H1 (cell line): ENCODE results near the gene PAIP1. TPM values are rescaled to one million over a fixed set of nuclear protein-coding genes. Genes with fewer than 3 reads are reported as not detected.

ENCODE experiments used
- CTCF ChIA-PET: fragments of 300-600 bp; sonication (Branson Sonifier 250); formaldehyde crosslinking; loops from one replicate; lab custom pipeline; 2021; ENCODE audit not compliant: partially characterized antibody; lab: Charles Lee
- POLR2A ChIA-PET: fragments of 300-600 bp; sonication (Branson Sonifier 250); formaldehyde crosslinking; loops from one replicate; lab custom pipeline; 2021; ENCODE audit warnings: inconsistent platforms; ENCODE audit not compliant: partially characterized antibody; lab: Charles Lee
- DNase-seq, 2 experiments: peaks; one replicate each; pipeline versions ENCODE4 v3.0.0 to v3.0.0-alpha.2; 2010 to 2022; ENCODE audit warnings: low spot score in 2 of 2, low read depth in 1 of 2, mixed read lengths in 1 of 2
- FAIRE-seq: peaks from 2 replicates; lab custom pipeline; 2011; peaks lifted over from hg19 to GRCh38; lab: Jason Lieb, UNC
- H2AFZ ChIP-seq: 2 replicates; pipeline ENCODE4 v1.8.1; 2012; ENCODE audit warnings: low read length, inconsistent platforms
- H2AK5ac ChIP-seq: 2 replicates; pipeline ENCODE4 v1.6.1; 2013; ENCODE audit warnings: low read depth, low read length
- H2BK120ac ChIP-seq: replicated peaks from 2 replicates; pipeline ENCODE3; 2013; ENCODE audit warnings: low read depth, low read length, inconsistent platforms
- H2BK12ac ChIP-seq: 2 replicates; pipeline ENCODE4 v1.6.1; 2013; ENCODE audit warnings: low read depth, low read length
- H2BK15ac ChIP-seq: 2 replicates; pipeline ENCODE4 v1.6.1; 2013; ENCODE audit warnings: low read length
- H2BK20ac ChIP-seq: 2 replicates; pipeline ENCODE4 v1.6.1; 2013; ENCODE audit warnings: low read length
- H2BK5ac ChIP-seq: 2 replicates; pipeline ENCODE4 v1.6.1; 2013; ENCODE audit warnings: low read depth, low read length
- H3K14ac ChIP-seq: 2 replicates; pipeline ENCODE4 v1.6.1; 2013; ENCODE audit warnings: inconsistent platforms; ENCODE audit not compliant: insufficient read length
- H3K18ac ChIP-seq: 2 replicates; pipeline ENCODE4 v1.6.1; 2013; ENCODE audit warnings: low read length; ENCODE audit errors: extremely low read depth
- H3K23ac ChIP-seq: 2 replicates; pipeline ENCODE4 v1.6.1; 2013; ENCODE audit warnings: inconsistent platforms; ENCODE audit not compliant: insufficient read length
- H3K23me2 ChIP-seq: 2 replicates; pipeline ENCODE4 v1.6.1; 2013; ENCODE audit warnings: low read depth, low read length
- H3K27ac ChIP-seq: 2 replicates; pipeline ENCODE4 v1.6.1; 2011; ENCODE audit warnings: low read depth, low read length, inconsistent platforms
- H3K27me3 ChIP-seq, 4 experiments: replicated peaks in 1 of 4; 1 replicate in 1 of 4; 2 replicates in 3 of 4; pipeline versions ENCODE4 v1.6.1 to v1.8.1; 2011 to 2013; ENCODE audit warnings: low read length in 3 of 4, mild to moderate bottlenecking in 3 of 4, inconsistent platforms in 2 of 4, mixed read lengths in 2 of 4, moderate library complexity in 1 of 4; ENCODE audit not compliant: control insufficient read depth in 3 of 4, insufficient read depth in 3 of 4; ENCODE audit errors: extremely low read depth in 1 of 4
- H3K36me3 ChIP-seq, 4 experiments: 2 replicates each; pipeline versions ENCODE4 v1.6.1 to v1.8.1; 2011 to 2013; ENCODE audit warnings: mild to moderate bottlenecking in 4 of 4, low read length in 3 of 4, moderate library complexity in 2 of 4, control low read depth in 1 of 4, inconsistent platforms in 1 of 4; ENCODE audit not compliant: insufficient read depth in 4 of 4, control insufficient read depth in 2 of 4
- H3K4ac ChIP-seq: replicated peaks from 2 replicates; pipeline ENCODE3; 2013; ENCODE audit warnings: low read length, low read depth, mixed read lengths, inconsistent platforms; ENCODE audit not compliant: insufficient read length
- H3K4me1 ChIP-seq, 4 experiments: replicated peaks in 1 of 4; 1 replicate in 1 of 4; 2 replicates in 3 of 4; pipeline versions ENCODE4 v1.6.1 to v1.8.1; 2011 to 2013; ENCODE audit warnings: low read length in 3 of 4, inconsistent platforms in 2 of 4, mixed read lengths in 1 of 4; ENCODE audit not compliant: insufficient read depth in 4 of 4, control insufficient read depth in 3 of 4
- H3K4me2 ChIP-seq, 2 experiments: 2 replicates each; pipeline versions ENCODE4 v1.6.1 to v1.8.1; 2011 to 2013; ENCODE audit warnings: low read depth in 2 of 2, low read length in 2 of 2, control low read depth in 1 of 2, inconsistent platforms in 1 of 2, mild to moderate bottlenecking in 1 of 2; ENCODE audit not compliant: insufficient read depth in 1 of 2
- H3K4me3 ChIP-seq, 4 experiments: fragments of 200-600, 300-600 bp in 1 of 4; sonication (generic), shearing (Covaris generic), sonication (Bioruptor Twin) in 1 of 4; 2 replicates each; pipeline versions ENCODE4 v1.5.1 to v1.8.1; 2011 to 2016; ENCODE audit warnings: low read length in 4 of 4, low read depth in 3 of 4, control low read depth in 2 of 4, inconsistent platforms in 2 of 4, mild to moderate bottlenecking in 2 of 4, mixed read lengths in 1 of 4, moderate library complexity in 1 of 4; ENCODE audit not compliant: insufficient read depth in 2 of 4; ENCODE audit errors: extremely low read depth in 1 of 4
- H3K56ac ChIP-seq: replicated peaks from 2 replicates; pipeline ENCODE3; 2013; ENCODE audit warnings: low read depth, mild to moderate bottlenecking, mixed read lengths, low read length, inconsistent platforms; ENCODE audit not compliant: insufficient read length
- H3K79me1 ChIP-seq: 2 replicates; pipeline ENCODE4 v1.6.1; 2013; ENCODE audit warnings: low read depth, low read length, control low read depth
- H3K79me2 ChIP-seq, 2 experiments: 2 replicates each; pipeline versions ENCODE4 v1.6.1 to v1.8.1; 2012 to 2013; ENCODE audit warnings: low read length in 2 of 2, mild to moderate bottlenecking in 2 of 2, inconsistent platforms in 1 of 2; ENCODE audit not compliant: insufficient read depth in 2 of 2, control insufficient read depth in 1 of 2
- H3K9ac ChIP-seq, 4 experiments: replicated peaks in 1 of 4; 1 replicate in 1 of 4; 2 replicates in 3 of 4; pipeline versions ENCODE4 v1.6.1 to v1.8.1; 2011 to 2013; ENCODE audit warnings: low read depth in 3 of 4, low read length in 3 of 4, control low read depth in 2 of 4, mild to moderate bottlenecking in 2 of 4, moderate library complexity in 2 of 4, inconsistent platforms in 1 of 4; ENCODE audit errors: extremely low read depth in 1 of 4
- H3K9me3 ChIP-seq, 2 experiments: 2 replicates each; pipeline versions ENCODE4 v1.6.1 to v1.8.1; 2012 to 2013; ENCODE audit warnings: mild to moderate bottlenecking in 2 of 2, moderate library complexity in 2 of 2, control low read depth in 1 of 2, inconsistent platforms in 1 of 2, low read depth in 1 of 2, low read length in 1 of 2, mixed read lengths in 1 of 2; ENCODE audit not compliant: insufficient read depth in 2 of 2
- H4K20me1 ChIP-seq, 2 experiments: replicated peaks in 1 of 2; 2 replicates each; pipeline versions ENCODE3 to v1.8.1; 2011 to 2013; ENCODE audit warnings: inconsistent platforms in 2 of 2, low read length in 2 of 2, mild to moderate bottlenecking in 1 of 2; ENCODE audit not compliant: insufficient read depth in 2 of 2, control insufficient read depth in 1 of 2
- H4K5ac ChIP-seq: 2 replicates; pipeline ENCODE4 v1.6.1; 2013; ENCODE audit warnings: low read length, low read depth, mixed read lengths, inconsistent platforms; ENCODE audit not compliant: insufficient read length
- H4K8ac ChIP-seq: 2 replicates; pipeline ENCODE4 v1.8.0; 2013; ENCODE audit warnings: mild to moderate bottlenecking, moderate library complexity, low read length, inconsistent platforms; ENCODE audit not compliant: insufficient read depth; ENCODE audit errors: extremely low read depth
- H4K91ac ChIP-seq: replicated peaks from 2 replicates; pipeline ENCODE3; 2013; ENCODE audit warnings: low read length, mixed read lengths, inconsistent platforms; ENCODE audit not compliant: insufficient read length
- BCL11A ChIP-seq, 2 experiments: IDR thresholded peaks; one replicate each; pipeline ENCODE4 v1.6.1; 2011; ENCODE audit warnings: low read depth in 2 of 2, low read length in 2 of 2, mild to moderate bottlenecking in 2 of 2
- CEBPB ChIP-seq: IDR thresholded peaks from 2 replicates; pipeline ENCODE4 v1.6.1; 2012; ENCODE audit warnings: low read depth, low read length
- WGBS, 2 experiments: shearing (Covaris generic) in 1 of 2; methylation state at CpG; one replicate each; pipeline versions ENCODE4 v1.1.6 to v1.1.7; 2013 to 2015; ENCODE audit warnings: low lambda C conversion rate in 2 of 2, mixed read lengths in 2 of 2, inconsistent platforms in 1 of 2, low coverage in 1 of 2, missing lambda C conversion rate in 1 of 2; ENCODE audit not compliant: insufficient replicate concordance in 2 of 2, insufficient coverage in 1 of 2, insufficient read length in 1 of 2; ENCODE audit errors: extremely low coverage in 1 of 2, missing lambda C conversion rate in 1 of 2; 5-methylcytosine and 5-hydroxymethylcytosine counted together
- polyA plus RNA-seq, 7 experiments: library from polyadenylated mRNA; depleted of rRNA in 3 of 7; stranded (reverse) in 5 of 7; unstranded in 2 of 7; fragments of >200 nt in 5 of 7; fragments of 200-250 nt in 2 of 7; gene quantifications; 1 replicate in 5 of 7; 2 replicates in 1 of 7; 4 replicates in 1 of 7; pipeline versions ENCODE4 v1.2.1 to v1.2.3, GENCODE V29; 2011 to 2013; ENCODE audit warnings: missing spikeins in 2 of 7, mixed read lengths in 2 of 7
- total RNA-seq: library from RNA; stranded (reverse); fragmentation: NEBNext Ultra II Directional; extraction: Animal tissue kit (Norgen Biotek cat#: 25700); gene quantifications from 2 replicates; pipeline ENCODE4 v1.2.1, GENCODE V29; 2021

PAIP1 gene
- total and polyA plus RNA-seq, 2 of the 8 experiments (the other 6 are each of a cell fraction or from before 2014, with no cell fraction given), result 62.9 to 89.5 TPM

DNA sequence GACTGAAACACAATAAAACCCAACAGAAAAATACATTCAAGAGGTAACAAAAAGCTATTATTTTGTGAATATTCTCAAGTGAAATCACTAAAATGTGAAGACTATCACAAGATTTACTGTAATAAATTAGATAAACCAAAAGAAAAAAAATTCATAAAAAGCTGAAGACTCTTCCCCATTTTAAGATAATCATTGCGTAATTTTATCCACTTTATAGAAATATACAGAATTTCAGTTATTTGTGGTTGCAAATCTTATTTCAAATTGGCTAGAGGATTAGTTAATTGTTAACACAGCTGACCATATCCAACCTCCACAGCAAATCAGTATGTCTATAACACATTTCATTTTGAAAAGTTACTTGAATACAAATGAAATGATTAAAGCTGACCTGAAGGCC lies 65.6 kb downstream of the PAIP1 start:
- 100% methylated on average over 1 of the region's 1 CpG; no CpG with 5 or more reads in 1 of the 2 experiments for WGBS, 2 experiments
- Histone ChIP-seq H3K14ac (no peak overlapping the region), H2BK12ac (no peak overlapping the region), H3K27ac (no peak overlapping the region), H4K8ac (no peak overlapping the region), H3K18ac (no peak overlapping the region), H2BK120ac (no peak overlapping the region), H3K9me3 (no peaks in the 10 kb centered on the region), H3K79me1 (no peaks in the 10 kb centered on the region), H3K4me2 (no peak overlapping the region), H2BK5ac (no peak overlapping the region), H2AFZ (no peak overlapping the region), H2BK20ac (no peak overlapping the region), H3K27me3 (no peaks in the 10 kb centered on the region), H3K56ac (no peak overlapping the region), H2BK15ac (no peak overlapping the region), H2AK5ac (no peak overlapping the region), H3K36me3 (peaks cover 0 to 16% (median 0%) of the 10 kb centered on the region in 4 experiments; a peak in 2 of 8 replicates), H3K4me3 (no peak overlapping the region), H4K5ac (no peak overlapping the region), H4K91ac (no peak overlapping the region), H3K4me1 (no peaks in the 10 kb centered on the region), H4K20me1 (no peaks in the 10 kb centered on the region), H3K79me2 (no peaks in the 10 kb centered on the region), H3K9ac (no peak overlapping the region), H3K23me2 (no peaks in the 10 kb centered on the region), H3K4ac (no peak overlapping the region), H3K23ac (no peak overlapping the region)
- no peak for FAIRE-seq
- no peak for DNase-seq
- TF ChIP-seq CEBPB, result peak; percentile 38; the same call in 1 of the 2 replicates
- no peak for TF ChIP-seq BCL11A (IDR thresholded peaks at IDR 0.05; ENCODE audit: low read depth in 2 of 2, low read length in 2 of 2)
- CTCF ChIA-PET, result interaction anchor here (1.1 kb wide), 1 partner anchor 263 kb away, joined by 3 read pairs; no protein-coding TSS in a partner anchor
- POLR2A ChIA-PET, result no interaction called here
